Gastrocnemius medialis (tissue), 4 donors: Measurements from ENCODE around the gene VPS39.

Experiments
- CTCF ChIP-seq, 5 experiments: fragments of 450-650 bp in 3 of 5; fragments of 200-600 bp in 2 of 5; sonication (generic) in 2 of 5; IDR thresholded peaks in 4 of 5; conservative IDR thresholded peaks in 1 of 5; 1 replicate in 4 of 5; 2 replicates in 1 of 5; pipeline ENCODE4 v1.5.1; 2016 to 2019; ENCODE audit warnings: antibody characterized with exemption in 5 of 5, mild to moderate bottlenecking in 3 of 5, moderate library complexity in 3 of 5
- POLR2A ChIP-seq, 2 donors: fragments of 450-650 bp; IDR thresholded peaks; one replicate each; pipeline ENCODE4 v1.6.1; 2017; ENCODE audit warnings: antibody characterized with exemption in 2 of 2, mild to moderate bottlenecking in 2 of 2, moderate library complexity in 2 of 2

GRCh38 chr15:42111924-42112323, 96.2 kb downstream of the VPS39 start:
- no peak for TF ChIP-seq CTCF (IDR thresholded peaks at IDR 0.05 in 4 of 5, conservative IDR thresholded peaks at IDR 0.05 in 1 of 5)
- no peak for TF ChIP-seq POLR2A (IDR thresholded peaks at IDR 0.05)
